HG02610 (cell line): Measurements from ENCODE around the gene NTRK2.

Source experiments
- ATAC-seq: cut with Tn5 transposase; IDR thresholded peaks from one replicate; pipeline ENCODE4 v1.9.1; 2021; ENCODE audit warnings: mild to moderate bottlenecking, moderate library complexity; ENCODE audit not compliant: unreplicated experiment

NTRK2 gene

GRCh38 chr9:84928419-84928818 lies 258.9 kb downstream of the NTRK2 start:
- no peak for ATAC-seq

- no peak for ATAC-seq
Observed at GRCh38 chr9:84929068-84929467, 259.5 kb downstream of the NTRK2 start.

- no peak for ATAC-seq
Observed at GRCh38 chr9:84932915-84933527, 263.5 kb downstream of the NTRK2 start.

- peak; percentile 60 for ATAC-seq
Observed at GRCh38 chr9:84935528-84936117, 266.1 kb downstream of the NTRK2 start.

GRCh38 chr9:84937180-84937579 lies 267.7 kb downstream of the NTRK2 start:
- no peak for ATAC-seq

GRCh38 chr9:84937581-84937980 lies 268.1 kb downstream of the NTRK2 start:
- ATAC-seq, result no peak

- no peak for ATAC-seq
Observed at GRCh38 chr9:84939774-84940173, 270.2 kb downstream of the NTRK2 start.

GRCh38 chr9:84940294-84940693 lies 270.8 kb downstream of the NTRK2 start:
- ATAC-seq, result peak; percentile 57

GRCh38 chr9:84941792-84942191 lies 272.3 kb downstream of the NTRK2 start:
- no peak for ATAC-seq

- ATAC-seq, result no peak
Observed at GRCh38 chr9:84943482-84944050, 274.0 kb downstream of the NTRK2 start.

GRCh38 chr9:84945878-84946538 lies 276.5 kb downstream of the NTRK2 start:
- ATAC-seq, result no peak

GRCh38 chr9:84947412-84947972 lies 278.0 kb downstream of the NTRK2 start:
- no peak for ATAC-seq

- ATAC-seq, result no peak
Observed at GRCh38 chr9:84949258-84949657, 279.7 kb downstream of the NTRK2 start.

- ATAC-seq, result no peak
Observed at GRCh38 chr9:84949971-84950370, 280.4 kb downstream of the NTRK2 start.

- ATAC-seq, result no peak
Observed at GRCh38 chr9:84950879-84951811, 281.6 kb downstream of the NTRK2 start.

GRCh38 chr9:84953252-84953773 lies 283.8 kb downstream of the NTRK2 start:
- no peak for ATAC-seq

- peak; percentile 94 for ATAC-seq
Observed at GRCh38 chr9:84953797-84954705, 284.5 kb downstream of the NTRK2 start.

GRCh38 chr9:84955155-84955554 lies 285.6 kb downstream of the NTRK2 start:
- ATAC-seq, result no peak

- no peak for ATAC-seq
Observed at GRCh38 chr9:84955971-84956370, 286.4 kb downstream of the NTRK2 start.
